Stimulated activated naive CD4-positive, alpha-beta T cell treated with Interleukin-2 at 50 U/mL for 16 hours (primary cell): ENCODE results near the gene MAP3K12.
"Not testable (repeated sequence)": the region's sequence is repeated elsewhere in the genome, so short reads cannot be mapped to it uniquely, and the experiment has no call there.

Experiments used
- DNase-seq: peaks from one replicate; lab custom pipeline; 2025; lab: John Stamatoyannopoulos, UW

The MAP3K12 gene

GRCh38 chr12:53466640-53467039 lies 32.6 kb downstream of the MAP3K12 start:
- no peak for DNase-seq

GRCh38 chr12:53465679-53466078 lies 33.6 kb downstream of the MAP3K12 start:
- DNase-seq: no peak

- no peak for DNase-seq
Measured at GRCh38 chr12:53464685-53465418, 34.4 kb downstream of the MAP3K12 start.

- DNase-seq: no peak
Measured at GRCh38 chr12:53463802-53464560, 35.3 kb downstream of the MAP3K12 start.

GRCh38 chr12:53462935-53463334 lies 36.3 kb downstream of the MAP3K12 start:
- no peak for DNase-seq

- no peak for DNase-seq
Measured at GRCh38 chr12:53461591-53461990, 37.7 kb downstream of the MAP3K12 start.

- no peak for DNase-seq
Measured at GRCh38 chr12:53461059-53461458, 38.2 kb downstream of the MAP3K12 start.

- no peak for DNase-seq
Measured at GRCh38 chr12:53459097-53459496, 40.2 kb downstream of the MAP3K12 start.

GRCh38 chr12:53456654-53457366 lies 42.4 kb downstream of the MAP3K12 start:
- DNase-seq: no peak

- no peak for DNase-seq
Measured at GRCh38 chr12:53454707-53455106, 44.6 kb downstream of the MAP3K12 start.

GRCh38 chr12:53453953-53454640 lies 45.2 kb downstream of the MAP3K12 start:
- no peak for DNase-seq

GRCh38 chr12:53452159-53453077 lies 46.8 kb downstream of the MAP3K12 start:
- peak; percentile 78 for DNase-seq

- DNase-seq: peak; percentile 98
Measured at GRCh38 chr12:53451661-53452158, 47.5 kb downstream of the MAP3K12 start, which contains the start of gene PCBP2. PCBP2 (plus strand) TSS chr12:53452102; CDS start chr12:53454801, 2,699 bp downstream.

GRCh38 chr12:53450936-53451335 lies 48.3 kb downstream of the MAP3K12 start:
- no peak for DNase-seq

GRCh38 chr12:53444593-53445325 lies 54.5 kb downstream of the MAP3K12 start:
- not testable (repeated sequence) for DNase-seq

GRCh38 chr12:53443955-53444354 lies 55.3 kb downstream of the MAP3K12 start:
- no peak for DNase-seq

- peak; percentile 99 for DNase-seq
Measured at GRCh38 chr12:53441040-53441833, 58.0 kb downstream of the MAP3K12 start, which contains the start of gene PRR13. PRR13 (plus strand) TSS chr12:53441734; CDS start chr12:53442715, 981 bp downstream.

GRCh38 chr12:53439582-53439981 lies 59.7 kb downstream of the MAP3K12 start:
- not testable (repeated sequence) for DNase-seq

GRCh38 chr12:53435326-53435725 lies 63.9 kb downstream of the MAP3K12 start:
- DNase-seq: not testable (repeated sequence)
